Measurements from ENCODE around the gene FAM78A.

The FAM78A gene, protein sequence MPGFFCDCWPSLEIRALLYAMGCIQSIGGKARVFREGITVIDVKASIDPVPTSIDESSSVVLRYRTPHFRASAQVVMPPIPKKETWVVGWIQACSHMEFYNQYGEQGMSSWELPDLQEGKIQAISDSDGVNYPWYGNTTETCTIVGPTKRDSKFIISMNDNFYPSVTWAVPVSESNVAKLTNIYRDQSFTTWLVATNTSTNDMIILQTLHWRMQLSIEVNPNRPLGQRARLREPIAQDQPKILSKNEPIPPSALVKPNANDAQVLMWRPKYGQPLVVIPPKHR

DNA sequence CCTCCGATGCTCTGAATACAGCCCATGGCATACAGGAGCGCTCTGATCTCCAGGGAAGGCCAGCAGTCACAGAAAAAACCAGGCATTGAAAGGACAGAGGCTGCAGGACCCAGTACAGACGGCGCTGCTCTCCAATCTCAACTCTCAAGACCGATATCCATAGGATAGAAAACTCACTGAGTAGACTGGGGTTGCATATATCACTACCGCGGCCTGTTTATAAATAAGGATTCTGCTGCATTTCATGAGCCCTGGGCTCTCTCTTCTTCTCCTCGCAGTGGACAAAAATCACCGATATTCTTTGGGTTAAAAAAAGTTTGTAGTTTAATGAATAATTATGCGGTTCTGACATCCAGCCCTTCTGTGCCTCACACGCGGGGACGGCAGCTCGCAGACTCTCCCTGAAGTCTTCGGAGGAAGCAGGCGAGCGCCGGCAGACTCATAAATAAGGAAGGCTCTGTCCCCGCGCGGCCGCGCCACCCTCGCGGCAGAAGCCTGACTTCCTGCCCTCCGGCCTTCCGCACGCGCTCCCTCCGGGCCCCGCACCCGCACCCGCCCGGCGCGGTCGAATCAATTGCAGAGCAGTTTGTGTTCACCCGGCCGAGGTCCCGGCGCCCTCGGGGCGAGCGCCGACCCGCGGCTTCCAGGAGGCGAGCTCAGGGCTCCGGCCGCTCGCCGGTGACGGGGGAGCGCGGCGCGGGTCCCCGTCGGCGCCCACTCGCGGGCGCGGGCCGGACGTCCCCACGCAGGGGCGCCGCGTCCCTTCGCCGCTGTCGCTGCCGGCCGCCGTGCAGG, at the start of gene FAM78A:
Gene FAM78A (minus strand): TSS at position 417 of the 795 bp plus-strand sequence. CDS start 331 bp downstream, at position 86.
- peak within 1 kb of the TSS; percentile 84 for H3K4me3 ChIP-seq (ENCODE audit: low read depth, low read length)
- TF ChIP-seq, protein P1, sequence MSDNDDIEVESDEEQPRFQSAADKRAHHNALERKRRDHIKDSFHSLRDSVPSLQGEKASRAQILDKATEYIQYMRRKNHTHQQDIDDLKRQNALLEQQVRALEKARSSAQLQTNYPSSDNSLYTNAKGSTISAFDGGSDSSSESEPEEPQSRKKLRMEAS (IDR thresholded peaks at IDR 0.05; ENCODE audit: low read depth, low read length), result no peak
- TF ChIP-seq POLR2A (IDR thresholded peaks at IDR 0.05; ENCODE audit: extremely low read depth, insufficient read length) (peak; percentile 7), MYC (IDR thresholded peaks at IDR 0.05; ENCODE audit: low read depth, low read length) (no peak)
- TF ChIP-seq, protein P2, sequence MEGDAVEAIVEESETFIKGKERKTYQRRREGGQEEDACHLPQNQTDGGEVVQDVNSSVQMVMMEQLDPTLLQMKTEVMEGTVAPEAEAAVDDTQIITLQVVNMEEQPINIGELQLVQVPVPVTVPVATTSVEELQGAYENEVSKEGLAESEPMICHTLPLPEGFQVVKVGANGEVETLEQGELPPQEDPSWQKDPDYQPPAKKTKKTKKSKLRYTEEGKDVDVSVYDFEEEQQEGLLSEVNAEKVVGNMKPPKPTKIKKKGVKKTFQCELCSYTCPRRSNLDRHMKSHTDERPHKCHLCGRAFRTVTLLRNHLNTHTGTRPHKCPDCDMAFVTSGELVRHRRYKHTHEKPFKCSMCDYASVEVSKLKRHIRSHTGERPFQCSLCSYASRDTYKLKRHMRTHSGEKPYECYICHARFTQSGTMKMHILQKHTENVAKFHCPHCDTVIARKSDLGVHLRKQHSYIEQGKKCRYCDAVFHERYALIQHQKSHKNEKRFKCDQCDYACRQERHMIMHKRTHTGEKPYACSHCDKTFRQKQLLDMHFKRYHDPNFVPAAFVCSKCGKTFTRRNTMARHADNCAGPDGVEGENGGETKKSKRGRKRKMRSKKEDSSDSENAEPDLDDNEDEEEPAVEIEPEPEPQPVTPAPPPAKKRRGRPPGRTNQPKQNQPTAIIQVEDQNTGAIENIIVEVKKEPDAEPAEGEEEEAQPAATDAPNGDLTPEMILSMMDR (IDR thresholded peaks at IDR 0.05; ENCODE audit: low read depth, low read length), result no peak
- peak; percentile 75 for DNase-seq (ENCODE audit: low read depth)

DNA sequence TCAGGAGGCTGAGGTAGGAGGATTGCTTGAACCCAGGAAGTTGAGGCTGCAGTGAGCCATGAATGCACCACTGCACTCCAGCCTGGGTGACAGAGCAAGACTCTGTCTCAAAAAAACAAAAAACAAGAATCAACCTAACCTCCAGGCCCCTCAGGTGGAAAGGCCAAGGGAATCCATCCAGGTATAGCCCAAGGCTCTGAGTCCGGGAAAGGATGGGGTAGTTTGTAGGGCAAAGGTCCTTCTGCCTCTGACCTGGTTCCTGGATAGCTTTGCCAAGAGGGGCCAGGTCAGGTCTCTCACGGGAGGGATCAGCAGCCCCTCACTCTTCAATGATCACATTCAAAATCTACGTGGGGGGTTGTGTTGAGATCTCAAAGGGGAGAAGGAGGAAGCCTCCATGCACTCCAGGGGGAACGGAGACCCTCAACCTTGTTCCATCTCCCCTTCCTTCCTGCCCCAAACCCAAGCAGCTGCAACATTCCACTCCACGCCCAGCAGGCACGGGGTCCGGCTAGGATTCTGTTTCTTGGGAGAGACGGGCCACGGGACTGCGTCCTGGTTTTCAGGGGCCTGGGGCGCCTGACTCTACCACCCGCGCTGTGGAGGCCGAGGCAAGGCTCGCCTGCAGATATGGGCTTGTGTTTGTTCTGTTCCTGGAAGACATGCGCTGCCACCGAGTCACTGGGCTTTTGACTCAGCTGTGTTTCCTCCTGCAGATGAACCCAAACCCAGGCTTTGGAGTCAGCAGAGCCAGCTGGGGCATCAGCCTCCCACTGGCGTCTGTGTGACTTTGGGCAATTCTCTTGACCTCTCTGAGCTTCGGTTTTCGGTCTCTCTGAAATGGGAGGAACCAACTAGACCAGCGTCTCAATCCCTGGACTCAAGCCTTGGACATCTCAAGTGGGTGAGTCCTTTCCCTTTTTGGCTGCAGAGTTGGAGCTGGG, 48.7 kb upstream of the FAM78A start:
- no peak overlapping the region for H3K4me3 ChIP-seq (ENCODE audit: low read depth, low read length)
- DNase-seq (ENCODE audit: low read depth), result no peak
- TF ChIP-seq, protein P2 (IDR thresholded peaks at IDR 0.05; ENCODE audit: low read depth, low read length), result no peak
- no peak for TF ChIP-seq POLR2A (IDR thresholded peaks at IDR 0.05; ENCODE audit: extremely low read depth, insufficient read length)
- no peak for TF ChIP-seq MYC (IDR thresholded peaks at IDR 0.05; ENCODE audit: low read depth, low read length)
- TF ChIP-seq, protein P1 (IDR thresholded peaks at IDR 0.05; ENCODE audit: low read depth, low read length), result no peak

DNA sequence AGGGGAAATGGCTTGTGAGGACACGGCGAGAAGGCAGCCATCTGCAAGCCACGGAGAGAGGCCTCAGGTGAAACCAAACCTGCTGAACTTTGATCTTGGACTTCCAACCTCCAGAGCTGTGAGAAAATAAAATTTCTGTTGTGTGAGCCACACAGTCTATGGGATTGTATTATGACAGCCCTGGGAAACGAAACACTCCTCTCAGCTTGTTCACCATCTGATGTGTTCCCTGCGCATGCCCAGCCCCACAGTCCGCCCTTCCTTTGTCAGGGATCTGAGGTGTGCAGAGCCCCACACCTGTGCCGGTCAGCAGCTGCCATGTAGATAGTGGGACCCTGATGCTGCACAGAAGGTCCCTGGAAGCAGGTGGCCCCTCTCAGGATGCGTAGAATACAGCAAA, 47.3 kb upstream of the FAM78A start:
- TF ChIP-seq, protein P1 (IDR thresholded peaks at IDR 0.05; ENCODE audit: low read depth, low read length), result no peak
- no peak overlapping the region for H3K4me3 ChIP-seq (ENCODE audit: low read depth, low read length)
- no peak for DNase-seq (ENCODE audit: low read depth)

DNA sequence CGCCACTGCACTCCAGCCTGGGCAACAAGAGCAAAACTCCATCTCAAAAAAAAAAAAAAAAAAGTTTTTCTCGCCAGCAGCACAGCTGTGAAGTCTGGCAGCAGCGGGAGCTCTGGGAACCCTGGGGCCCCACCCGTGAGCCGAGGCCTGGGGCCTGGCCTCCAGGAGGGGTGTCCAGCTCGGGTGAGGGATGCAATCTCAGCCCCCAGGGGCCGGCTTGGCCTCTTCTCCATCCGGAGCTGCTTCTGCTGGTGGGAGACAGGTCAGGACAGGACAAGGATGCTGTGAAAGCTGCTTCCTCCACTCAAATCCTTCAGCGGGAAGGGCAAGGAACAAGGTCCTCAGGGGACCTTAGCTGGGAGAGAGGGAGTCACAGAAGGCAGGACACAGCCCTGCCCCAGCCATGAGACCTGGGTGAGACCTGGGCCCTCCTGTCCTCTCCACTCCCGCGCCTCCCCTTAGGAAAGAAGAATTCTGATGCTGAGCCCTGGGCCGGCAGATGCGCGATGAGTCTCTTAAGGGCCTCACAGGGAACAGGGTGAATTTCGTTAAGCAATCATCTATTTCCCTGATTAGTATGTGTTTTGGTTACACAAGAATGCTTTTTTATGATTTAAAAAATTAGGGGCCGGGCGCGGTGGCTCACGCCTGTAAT, 43.8 kb upstream of the FAM78A start:
- no peak for DNase-seq (ENCODE audit: low read depth)
- no peak for TF ChIP-seq POLR2A (IDR thresholded peaks at IDR 0.05; ENCODE audit: extremely low read depth, insufficient read length)
- no peak overlapping the region for H3K4me3 ChIP-seq (ENCODE audit: low read depth, low read length)

DNA sequence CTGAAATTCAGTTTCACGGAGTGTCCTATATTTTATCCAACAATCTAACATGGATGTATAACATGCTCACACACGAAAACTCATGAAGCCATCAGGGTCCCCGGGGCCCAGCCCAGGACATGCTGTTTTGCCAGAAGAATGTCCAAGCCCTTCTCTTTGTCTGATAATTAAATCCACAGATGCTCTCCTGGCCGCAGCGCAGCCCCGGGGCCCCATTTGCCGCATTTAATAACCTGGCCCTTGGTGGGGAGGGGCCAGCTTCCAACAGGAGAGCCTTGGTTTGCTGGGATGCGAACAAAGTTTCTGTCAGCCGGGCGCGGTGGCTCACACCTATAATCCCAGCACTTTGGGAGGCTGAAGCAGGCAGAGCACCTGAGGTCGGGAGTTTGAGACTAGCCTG, 43.2 kb upstream of the FAM78A start:
- no peak overlapping the region for H3K4me3 ChIP-seq (ENCODE audit: low read depth, low read length)
- TF ChIP-seq, protein P1 (IDR thresholded peaks at IDR 0.05; ENCODE audit: low read depth, low read length), result no peak
- TF ChIP-seq POLR2A (IDR thresholded peaks at IDR 0.05; ENCODE audit: extremely low read depth, insufficient read length) (no peak), MYC (IDR thresholded peaks at IDR 0.05; ENCODE audit: low read depth, low read length) (no peak)
- TF ChIP-seq, protein P2 (IDR thresholded peaks at IDR 0.05; ENCODE audit: low read depth, low read length), result no peak
- no peak for DNase-seq (ENCODE audit: low read depth)

Data from NB4 (cell line).